Mesothelial cell of epicardium (in vitro differentiated cells): Measurements from ENCODE around the gene CEND1. TPM values are rescaled to one million over a fixed set of nuclear protein-coding genes. Genes with fewer than 3 reads are reported as not detected.

Experiments
- DNase-seq, 2 experiments: peaks; one replicate each; pipeline ENCODE4 v3.0.0; 2021; ENCODE audit warnings: low spot score in 2 of 2; ENCODE audit not compliant: unreplicated experiment in 2 of 2
- H3K27ac Mint-ChIP-seq: 2 replicates; pipeline ENCODE4 v1.8.0; 2021; ENCODE audit warnings: mixed read lengths
- H3K27me3 Mint-ChIP-seq: 2 replicates; pipeline ENCODE4 v1.8.0; 2021; ENCODE audit warnings: low read depth, mixed read lengths
- H3K36me3 Mint-ChIP-seq: 2 replicates; pipeline ENCODE4 v1.8.0; 2021; ENCODE audit warnings: mixed read lengths
- H3K4me1 Mint-ChIP-seq: 2 replicates; pipeline ENCODE4 v1.8.0; 2021; ENCODE audit warnings: mixed read lengths
- H3K4me3 Mint-ChIP-seq: 2 replicates; pipeline ENCODE4 v1.8.0; 2021; ENCODE audit warnings: mild to moderate bottlenecking, moderate library complexity, mixed read lengths
- H3K9me3 Mint-ChIP-seq: 2 replicates; pipeline ENCODE4 v1.8.0; 2021; ENCODE audit warnings: mixed read lengths
- total RNA-seq: library from RNA; stranded (reverse); gene quantifications from 3 replicates; pipeline ENCODE4 v1.2.1, GENCODE V29; 2021
- TF ChIP-seq, protein P1 (sequence below): fragments of 200-600 bp; sonication (generic); IDR thresholded peaks from one replicate; pipeline ENCODE4 v1.5.0; 2021; ENCODE audit warnings: antibody characterized with exemption; ENCODE audit not compliant: unreplicated experiment

CEND1 gene
- total RNA-seq, 1 donor from 2014 or later, result not detected

DNA sequence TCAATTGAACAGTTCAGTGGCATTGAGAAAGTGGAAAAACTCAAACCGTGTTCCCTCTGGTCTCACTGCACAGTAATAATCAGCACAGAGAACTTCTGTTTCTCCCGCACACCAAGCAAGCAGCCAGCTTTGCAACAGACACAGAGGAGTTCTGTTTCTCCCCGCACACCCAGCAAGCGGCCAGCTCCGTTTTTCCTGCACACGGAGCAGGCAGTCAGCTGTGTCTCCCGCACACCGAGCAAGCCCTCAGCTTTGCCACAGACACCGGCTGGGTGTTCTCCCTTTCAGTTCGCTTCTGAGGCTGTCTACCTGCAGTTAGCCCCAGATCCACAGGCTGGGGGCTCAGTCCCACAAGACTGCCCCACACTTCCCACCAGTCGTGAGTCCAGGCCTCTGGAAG lies 52.5 kb downstream of the CEND1 start:
- TF ChIP-seq, protein P1, sequence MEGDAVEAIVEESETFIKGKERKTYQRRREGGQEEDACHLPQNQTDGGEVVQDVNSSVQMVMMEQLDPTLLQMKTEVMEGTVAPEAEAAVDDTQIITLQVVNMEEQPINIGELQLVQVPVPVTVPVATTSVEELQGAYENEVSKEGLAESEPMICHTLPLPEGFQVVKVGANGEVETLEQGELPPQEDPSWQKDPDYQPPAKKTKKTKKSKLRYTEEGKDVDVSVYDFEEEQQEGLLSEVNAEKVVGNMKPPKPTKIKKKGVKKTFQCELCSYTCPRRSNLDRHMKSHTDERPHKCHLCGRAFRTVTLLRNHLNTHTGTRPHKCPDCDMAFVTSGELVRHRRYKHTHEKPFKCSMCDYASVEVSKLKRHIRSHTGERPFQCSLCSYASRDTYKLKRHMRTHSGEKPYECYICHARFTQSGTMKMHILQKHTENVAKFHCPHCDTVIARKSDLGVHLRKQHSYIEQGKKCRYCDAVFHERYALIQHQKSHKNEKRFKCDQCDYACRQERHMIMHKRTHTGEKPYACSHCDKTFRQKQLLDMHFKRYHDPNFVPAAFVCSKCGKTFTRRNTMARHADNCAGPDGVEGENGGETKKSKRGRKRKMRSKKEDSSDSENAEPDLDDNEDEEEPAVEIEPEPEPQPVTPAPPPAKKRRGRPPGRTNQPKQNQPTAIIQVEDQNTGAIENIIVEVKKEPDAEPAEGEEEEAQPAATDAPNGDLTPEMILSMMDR, result no peak
- Mint-ChIP-seq H3K27me3 (no peaks in the 10 kb centered on the region), H3K4me1 (peaks cover 12% of the 10 kb centered on the region), H3K9me3 (no peaks in the 10 kb centered on the region), H3K36me3 (peaks cover 3% of the 10 kb centered on the region), H3K4me3 (peak overlapping the region; percentile 33), H3K27ac (peak overlapping the region; percentile 14)
- no peak for DNase-seq

Other genes starting within 250 kb of the CEND1 start
- gene LMNTD2, start 229.4 kb downstream of the CEND1 start, total RNA-seq, result 16.5 to 17.4 TPM (median 16.6 TPM) in 3 replicates
- gene RASSF7, start 229.1 kb downstream of the CEND1 start, total RNA-seq, result 29.3 to 32.3 TPM (median 32.1 TPM) in 3 replicates
- gene PHRF1, start 213.6 kb downstream of the CEND1 start, total RNA-seq, result 48.2 to 51.1 TPM (median 49.7 TPM) in 3 replicates
- gene IRF7, start 174.1 kb downstream of the CEND1 start, total RNA-seq, result 20.8 to 24.5 TPM (median 21.9 TPM) in 3 replicates
- gene CDHR5, start 165.1 kb downstream of the CEND1 start, total RNA-seq, result 0.27 to 0.58 TPM (median 0.34 TPM) in 3 replicates
- gene SCT, start 162.9 kb downstream of the CEND1 start, total RNA-seq, result 1.2 to 1.7 TPM (median 1.3 TPM) in 3 replicates
- gene DRD4, start 152.8 kb downstream of the CEND1 start, total RNA-seq, result 2.1 to 3.1 TPM (median 2.5 TPM) in 3 replicates
- gene DEAF1, start 94.9 kb downstream of the CEND1 start, total RNA-seq, result 59.6 to 64.9 TPM (median 64.0 TPM) in 3 replicates
- gene TMEM80, start 94.3 kb downstream of the CEND1 start, total RNA-seq, result 25.7 to 30.7 TPM (median 28.7 TPM) in 3 replicates
- gene EPS8L2, start 83.9 kb downstream of the CEND1 start, total RNA-seq, result 105 to 112 TPM (median 111 TPM) in 3 replicates
- 86.9 to 97.5 TPM (median 89.7 TPM) in 3 replicates for gene TALDO1, start 42.6 kb downstream of the CEND1 start, total RNA-seq
- gene GATD1, start 12.6 kb downstream of the CEND1 start, total RNA-seq, result 81.1 to 91.2 TPM (median 83.9 TPM) in 3 replicates
- gene SLC25A22, start 8.2 kb upstream of the CEND1 start, total RNA-seq, result 34.3 to 37.2 TPM (median 35.7 TPM) in 3 replicates
- 40.1 to 43.7 TPM (median 43.1 TPM) in 3 replicates for gene PIDD1, start 15.1 kb upstream of the CEND1 start, total RNA-seq
- gene RPLP2, start 19.9 kb upstream of the CEND1 start, total RNA-seq, result 1,651 to 1,738 TPM (median 1,657 TPM) in 3 replicates
- 41.3 to 50.9 TPM (median 50.0 TPM) in 3 replicates for gene PNPLA2, start 28.8 kb upstream of the CEND1 start, total RNA-seq
- gene CRACR2B, start 37.8 kb upstream of the CEND1 start, total RNA-seq, result 9.9 to 10.6 TPM (median 10.0 TPM) in 3 replicates
- gene CD151, start 42.9 kb upstream of the CEND1 start, total RNA-seq, result 125 to 142 TPM (median 140 TPM) in 3 replicates
- gene POLR2L, start 52.4 kb upstream of the CEND1 start, total RNA-seq, result 78.7 to 80.2 TPM (median 79.8 TPM) in 3 replicates
- gene TSPAN4, start 52.8 kb upstream of the CEND1 start, total RNA-seq, result 94.1 to 98.8 TPM (median 96.6 TPM) in 3 replicates
- gene CHID1, start 120.7 kb upstream of the CEND1 start, total RNA-seq, result 88.3 to 95.9 TPM (median 95.4 TPM) in 3 replicates
- gene AP2A2, start 135.8 kb upstream of the CEND1 start, total RNA-seq, result 74.9 to 89.1 TPM (median 86.6 TPM) in 3 replicates
- not detected in 3 replicates for gene MUC6, start 246.6 kb upstream of the CEND1 start, total RNA-seq